ENCODE measurements around the gene VPS13D. TPM values are rescaled to one million over a fixed set of nuclear protein-coding genes. Genes with fewer than 3 reads are reported as not detected.

The VPS13D gene
- total RNA-seq, 2 experiments from 2014 or later: 52.6 to 53.3 TPM

- peaks cover 39% of the 10 kb centered on the region for H3K36me3 Mint-ChIP-seq
- peak overlapping the region; percentile 28 for H3K4me3 Mint-ChIP-seq
- H3K27me3 Mint-ChIP-seq: no peaks in the 10 kb centered on the region
- POLR2A ChIA-PET: interaction anchor here (1.0 to 11.1 kb wide), 4 partner anchors 14 to 137 kb away, joined by 3 to 110 read pairs (median 4); partner anchors contain the start of gene DHRS3
- H3K27ac Mint-ChIP-seq: peak overlapping the region; percentile 90
- DNase-seq: peak; percentile 51
- peaks cover 64% of the 10 kb centered on the region for H3K4me1 Mint-ChIP-seq
- no peaks in the 10 kb centered on the region for H3K9me3 Mint-ChIP-seq
- peak; percentile 35 for ATAC-seq (ENCODE audit: low read depth)
These were observed 251.0 kb downstream of the VPS13D start for GRCh38 chr1:12480748-12481362.

GRCh38 chr1:12481928-12482327, 252.1 kb downstream of the VPS13D start:
- DNase-seq (no peak), ATAC-seq (ENCODE audit: low read depth) (no peak)
- Mint-ChIP-seq H3K27ac (no peak overlapping the region), H3K36me3 (peaks cover 44% of the 10 kb centered on the region), H3K27me3 (no peaks in the 10 kb centered on the region), H3K4me3 (no peak overlapping the region), H3K9me3 (no peaks in the 10 kb centered on the region), H3K4me1 (peaks cover 56% of the 10 kb centered on the region)
- POLR2A ChIA-PET: interaction anchor here (1.0 to 11.1 kb wide), 2 partner anchors 13 to 29 kb away, joined by 3 to 110 read pairs; no protein-coding TSS in a partner anchor

- DNase-seq (no peak), ATAC-seq (ENCODE audit: low read depth) (no peak)
- Mint-ChIP-seq H3K36me3 (peaks cover 45% of the 10 kb centered on the region), H3K9me3 (no peaks in the 10 kb centered on the region), H3K27me3 (no peaks in the 10 kb centered on the region), H3K27ac (no peak overlapping the region), H3K4me1 (peaks cover 45% of the 10 kb centered on the region), H3K4me3 (no peak overlapping the region)
- POLR2A ChIA-PET: no interaction called here
These were observed 253.2 kb downstream of the VPS13D start for GRCh38 chr1:12482988-12483387.

GRCh38 chr1:12485231-12486058, 255.6 kb downstream of the VPS13D start:
- Mint-ChIP-seq H3K4me3 (no peak overlapping the region), H3K4me1 (peaks cover 21% of the 10 kb centered on the region), H3K27ac (no peak overlapping the region), H3K27me3 (no peaks in the 10 kb centered on the region), H3K36me3 (peaks cover 51% of the 10 kb centered on the region), H3K9me3 (no peaks in the 10 kb centered on the region)
- no peak for DNase-seq
- no peak for ATAC-seq (ENCODE audit: low read depth)
- POLR2A ChIA-PET: interaction anchor here (1.1 to 1.2 kb wide), 2 partner anchors 17 to 25 kb away, joined by 3 to 5 read pairs; no protein-coding TSS in a partner anchor

GRCh38 chr1:12486059-12486341, 256.2 kb downstream of the VPS13D start:
- POLR2A ChIA-PET: interaction anchor here (1.1 to 1.2 kb wide), 2 partner anchors 17 to 24 kb away, joined by 3 to 5 read pairs; no protein-coding TSS in a partner anchor
- H3K36me3 Mint-ChIP-seq: peaks cover 56% of the 10 kb centered on the region

GRCh38 chr1:12486401-12487005, 256.7 kb downstream of the VPS13D start:
- H3K9me3 Mint-ChIP-seq: peaks cover 2% of the 10 kb centered on the region
- POLR2A ChIA-PET: interaction anchor here (1.1 kb wide), 1 partner anchor 16 kb away, joined by 3 read pairs; no protein-coding TSS in a partner anchor
- H3K4me1 Mint-ChIP-seq: peaks cover 10% of the 10 kb centered on the region
- no peak overlapping the region for H3K4me3 Mint-ChIP-seq
- H3K36me3 Mint-ChIP-seq: peaks cover 61% of the 10 kb centered on the region
- DNase-seq (no peak), ATAC-seq (ENCODE audit: low read depth) (no peak)
- H3K27me3 Mint-ChIP-seq: no peaks in the 10 kb centered on the region
- no peak overlapping the region for H3K27ac Mint-ChIP-seq

More at GRCh38 chr1:12486059-12486341, 256.2 kb downstream of the VPS13D start:
- H3K4me3 Mint-ChIP-seq: no peak overlapping the region
- no peak overlapping the region for H3K27ac Mint-ChIP-seq
- no peak for ATAC-seq (ENCODE audit: low read depth)
- H3K9me3 Mint-ChIP-seq: peaks cover 1% of the 10 kb centered on the region
- peaks cover 15% of the 10 kb centered on the region for H3K4me1 Mint-ChIP-seq
- no peaks in the 10 kb centered on the region for H3K27me3 Mint-ChIP-seq
- no peak for DNase-seq

- H3K9me3 Mint-ChIP-seq: peaks cover 4% of the 10 kb centered on the region
- POLR2A ChIA-PET: interaction anchor here (1.3 kb wide), 1 partner anchor 23 kb away, joined by 3 read pairs; no protein-coding TSS in a partner anchor
- H3K4me3 Mint-ChIP-seq: no peak overlapping the region
- peaks cover 61% of the 10 kb centered on the region for H3K36me3 Mint-ChIP-seq
- ATAC-seq (ENCODE audit: low read depth) (no peak), DNase-seq (no peak)
- no peak overlapping the region for H3K27ac Mint-ChIP-seq
- H3K27me3 Mint-ChIP-seq: no peaks in the 10 kb centered on the region
- H3K4me1 Mint-ChIP-seq: peaks cover 5% of the 10 kb centered on the region
These were observed 257.7 kb downstream of the VPS13D start for GRCh38 chr1:12487520-12487919.

GRCh38 chr1:12488666-12489354, 259.0 kb downstream of the VPS13D start:
- POLR2A ChIA-PET: interaction anchor here (1.3 kb wide), 1 partner anchor 22 kb away, joined by 3 read pairs; no protein-coding TSS in a partner anchor
- no peak for DNase-seq
- H3K9me3 Mint-ChIP-seq: peaks cover 7% of the 10 kb centered on the region
- H3K36me3 Mint-ChIP-seq: peaks cover 58% of the 10 kb centered on the region
- ATAC-seq (ENCODE audit: low read depth): no peak
- peaks cover 6% of the 10 kb centered on the region for H3K4me1 Mint-ChIP-seq
- H3K27me3 Mint-ChIP-seq: no peaks in the 10 kb centered on the region
- H3K27ac Mint-ChIP-seq: no peak overlapping the region
- H3K4me3 Mint-ChIP-seq: no peak overlapping the region

- no peak for ATAC-seq (ENCODE audit: low read depth)
- POLR2A ChIA-PET: no interaction called here
- no peak overlapping the region for H3K4me3 Mint-ChIP-seq
- H3K36me3 Mint-ChIP-seq: peaks cover 46% of the 10 kb centered on the region
- peaks cover 5% of the 10 kb centered on the region for H3K4me1 Mint-ChIP-seq
- H3K9me3 Mint-ChIP-seq: peaks cover 7% of the 10 kb centered on the region
- no peaks in the 10 kb centered on the region for H3K27me3 Mint-ChIP-seq
- DNase-seq: no peak
- no peak overlapping the region for H3K27ac Mint-ChIP-seq
These were observed 260.8 kb downstream of the VPS13D start for GRCh38 chr1:12490532-12491142.

- Mint-ChIP-seq H3K4me1 (peaks cover 3% of the 10 kb centered on the region), H3K27me3 (no peaks in the 10 kb centered on the region), H3K36me3 (peaks cover 38% of the 10 kb centered on the region), H3K27ac (no peak overlapping the region), H3K4me3 (no peak overlapping the region), H3K9me3 (peaks cover 7% of the 10 kb centered on the region)
- DNase-seq: no peak
- POLR2A ChIA-PET: interaction anchor here (0.9 kb wide), 1 partner anchor 19 kb away, joined by 4 read pairs; no protein-coding TSS in a partner anchor
- no peak for ATAC-seq (ENCODE audit: low read depth)
These were observed 261.8 kb downstream of the VPS13D start for GRCh38 chr1:12491656-12492055.

- DNase-seq: no peak
- Mint-ChIP-seq H3K4me1 (peaks cover 3% of the 10 kb centered on the region), H3K36me3 (peaks cover 48% of the 10 kb centered on the region)
These were observed 265.9 kb downstream of the VPS13D start for GRCh38 chr1:12495725-12496124.

GRCh38 chr1:12496154-12496961, 266.5 kb downstream of the VPS13D start:
- H3K27ac Mint-ChIP-seq: no peak overlapping the region

More at GRCh38 chr1:12495725-12496124, 265.9 kb downstream of the VPS13D start:
- no peak for ATAC-seq (ENCODE audit: low read depth)
- Mint-ChIP-seq H3K27me3 (no peaks in the 10 kb centered on the region), H3K4me3 (no peak overlapping the region), H3K9me3 (peaks cover 8% of the 10 kb centered on the region), H3K27ac (no peak overlapping the region)
- POLR2A ChIA-PET: no interaction called here

More at GRCh38 chr1:12496154-12496961, 266.5 kb downstream of the VPS13D start:
- Mint-ChIP-seq H3K27me3 (no peaks in the 10 kb centered on the region), H3K4me3 (no peak overlapping the region), H3K9me3 (peaks cover 6% of the 10 kb centered on the region), H3K36me3 (peaks cover 43% of the 10 kb centered on the region), H3K4me1 (peaks cover 3% of the 10 kb centered on the region)
- POLR2A ChIA-PET: no interaction called here
- no peak for DNase-seq
- no peak for ATAC-seq (ENCODE audit: low read depth)

Data from activated naive CD8-positive, alpha-beta T cell treated with anti-CD3 and anti-CD28 coated beads, Interleukin-2, amount 10 ng/mL, durations not matched to agents 7 days and 5 days (primary cell).